ENCODE data around the gene ZNF624. TPM values are rescaled to one million over a fixed set of nuclear protein-coding genes. Genes with fewer than 3 reads are reported as not detected.

The ZNF624 gene
- total and polyA plus RNA-seq, 2 of the 4 experiments (the other 2 are of a cell fraction) = 0.80 to 3.8 TPM

- in situ Hi-C loops (cut with MboI; ENCODE audit: low sequenced_read_pairs) = no loop called here
- H3K4ac ChIP-seq (ENCODE audit: low read depth, low read length) = no peak overlapping the region
Observed at GRCh38 chr17:16589097-16589969, 64.3 kb downstream of the ZNF624 start.

More at GRCh38 chr17:16589097-16589969, 64.3 kb downstream of the ZNF624 start:
- BruUV-seq (replicated peaks) = no TSS peak
- TF ChIP-seq BHLHE40 (IDR thresholded peaks at IDR 0.05; ENCODE audit: low read depth, low read length) (no peak), MAFK (IDR thresholded peaks at IDR 0.05; ENCODE audit: low read depth, low read length) (no peak), RAD21 (IDR thresholded peaks at IDR 0.05; ENCODE audit: low read length) (peak; percentile 73), SMC3 (IDR thresholded peaks at IDR 0.05; ENCODE audit: low read depth, low read length) (peak; percentile 57; the same call in 1 of the 2 replicates), NFE2L2 (IDR thresholded peaks at IDR 0.05; ENCODE audit: low read depth, low read length) (no peak), CEBPB (IDR thresholded peaks at IDR 0.05; ENCODE audit: low read depth, low read length) (no peak), CHD1 (IDR thresholded peaks at IDR 0.05; ENCODE audit: low read depth, low read length) (no peak), RFX5 (IDR thresholded peaks at IDR 0.05; ENCODE audit: low read depth, low read length) (no peak), MAZ (IDR thresholded peaks at IDR 0.05; ENCODE audit: borderline replicate concordance, low read depth, low read length) (no peak), POLR2A (IDR thresholded peaks at IDR 0.05; ENCODE audit: low read depth, low read length) (no peak), CTCF (conservative IDR thresholded peaks at IDR 0.05; ENCODE audit: low read depth, low read length) (peak; percentile 96), RCOR1 (IDR thresholded peaks at IDR 0.05; ENCODE audit: insufficient replicate concordance, low read length) (no peak)
- H3K27ac ChIP-seq (ENCODE audit: insufficient read depth, low read length) = no peak overlapping the region
- peak overlapping the region in 1 of 2 experiments; percentile 58; a peak in 2 of 4 replicates for H4K8ac ChIP-seq (ENCODE audit: low read depth in 2 of 2, low read length in 2 of 2)
- H2AK9ac ChIP-seq (replicated peaks; ENCODE audit: low read depth, low read length, poor library complexity) = no peak overlapping the region
- intact Hi-C loops (cut with micrococcal nuclease) (loop anchor here (2.0 to 10.0 kb wide), 2 partner anchors 137 to 395 kb away; no protein-coding TSS in a partner anchor), dilution Hi-C loops (cut with HindIII; ENCODE audit: low sequenced_read_pairs, unreplicated experiment) (no loop called here)
- peaks cover 9% of the 10 kb centered on the region for H3K27me3 ChIP-seq (ENCODE audit: control insufficient read depth, insufficient read depth, low read length)
- H4K5ac ChIP-seq (ENCODE audit: low read depth, low read length) = no peak overlapping the region
- no peak overlapping the region for H3K23ac ChIP-seq (ENCODE audit: low read depth, low read length)
- H3K9me3 ChIP-seq (ENCODE audit: control insufficient read depth, insufficient read depth, low read length) = no peaks in the 10 kb centered on the region
- no peaks in the 10 kb centered on the region for H3K36me3 ChIP-seq (ENCODE audit: control insufficient read depth, insufficient read depth, low read length)
- no peak overlapping the region for H2BK120ac ChIP-seq (ENCODE audit: low read depth, low read length)
- H3K9ac ChIP-seq (ENCODE audit: low read depth, low read length) = peak overlapping the region; percentile 75
- H2BK15ac ChIP-seq (ENCODE audit: low read depth, low read length) = no peak overlapping the region
- ChIA-PET POLR2A (ENCODE audit: unreplicated experiment) (no interaction called here), CTCF (interaction anchor here (0.5 to 1.0 kb wide), 5 partner anchors 19 to 178 kb away, joined by 3 to 9 read pairs (median 3); no protein-coding TSS in a partner anchor)
- H3K4me2 ChIP-seq (ENCODE audit: low read depth, low read length) = peak overlapping the region; percentile 72
- H2BK20ac ChIP-seq (ENCODE audit: low read depth, low read length) = no peak overlapping the region
- no peaks in the 10 kb centered on the region for H3K4me1 ChIP-seq (ENCODE audit: control insufficient read depth, insufficient read depth, low read length)
- H3K56ac ChIP-seq (ENCODE audit: extremely low read depth, insufficient read depth, low read length) = no peak overlapping the region
- H2BK5ac ChIP-seq (ENCODE audit: low read depth, low read length, poor library complexity, severe bottlenecking) = no peak overlapping the region
- WGBS, 2 experiments (ENCODE audit: extremely low coverage in 2 of 2, insufficient read length in 1 of 2) = 6% methylated on average over 24 of the region's 53 CpGs; no CpG with 5 or more reads in 1 of the 2 experiments
- peak overlapping the region; percentile 98 for H2AFZ ChIP-seq (replicated peaks; ENCODE audit: low read length, poor library complexity)
- H4K91ac ChIP-seq (ENCODE audit: insufficient read depth, low read depth, low read length) = no peak overlapping the region
- DNase-seq (peak; percentile 78), ATAC-seq (ENCODE audit: low read depth) (peak; percentile 99)
- H3K4me3 ChIP-seq (ENCODE audit: insufficient read depth, low read depth, low read length) = peak overlapping the region; percentile 64
- no peaks in the 10 kb centered on the region for H4K20me1 ChIP-seq (ENCODE audit: insufficient read depth, low read length)
- H3K9me1 ChIP-seq (ENCODE audit: insufficient read depth, low read length) = no peaks in the 10 kb centered on the region
- 0 out of 2 replicates have a peak overlapping the region, but pooled peaks have one; percentile 41 for H3K14ac ChIP-seq (replicated peaks; ENCODE audit: low read depth, low read length)
- no peak overlapping the region for H3K18ac ChIP-seq (ENCODE audit: low read depth, low read length)
- no peaks in the 10 kb centered on the region for H3K79me1 ChIP-seq (ENCODE audit: low read depth in 1 of 2, low read length in 2 of 2)
- H2AK5ac ChIP-seq (ENCODE audit: low read depth, low read length) = no peak overlapping the region

Data from IMR-90 (cell line).